Osteocyte (in vitro differentiated cells): Measurements from ENCODE around the gene PYROXD2. TPM values are rescaled to one million over a fixed set of nuclear protein-coding genes. Genes with fewer than 3 reads are reported as not detected.

ENCODE experiments used
- DNase-seq: peaks from one replicate; pipeline ENCODE4 v3.0.0; 2021; ENCODE audit warnings: mixed read lengths; ENCODE audit not compliant: unreplicated experiment; ENCODE audit errors: extremely low spot score
- H3K27ac Mint-ChIP-seq: one replicate; pipeline ENCODE4 v1.8.0; 2021; ENCODE audit warnings: mild to moderate bottlenecking, mixed read lengths; ENCODE audit not compliant: unreplicated experiment
- H3K27me3 Mint-ChIP-seq: one replicate; pipeline ENCODE4 v1.8.0; 2021; ENCODE audit warnings: mixed read lengths; ENCODE audit not compliant: unreplicated experiment
- H3K36me3 Mint-ChIP-seq: one replicate; pipeline ENCODE4 v1.8.0; 2021; ENCODE audit warnings: mixed read lengths; ENCODE audit not compliant: unreplicated experiment
- H3K4me1 Mint-ChIP-seq: one replicate; pipeline ENCODE4 v1.8.0; 2021; ENCODE audit warnings: mixed read lengths; ENCODE audit not compliant: unreplicated experiment
- H3K4me3 Mint-ChIP-seq: one replicate; pipeline ENCODE4 v1.8.0; 2021; ENCODE audit warnings: mild to moderate bottlenecking, moderate library complexity, mixed read lengths; ENCODE audit not compliant: unreplicated experiment
- H3K9me3 Mint-ChIP-seq: one replicate; pipeline ENCODE4 v1.8.0; 2021; ENCODE audit warnings: mixed read lengths; ENCODE audit not compliant: unreplicated experiment
- CTCF ChIP-seq: fragments of 200-600 bp; sonication (generic); IDR thresholded peaks from 2 replicates; pipeline ENCODE4 v1.5.0; 2021; ENCODE audit warnings: antibody characterized with exemption, mild to moderate bottlenecking, moderate library complexity
- total RNA-seq: library from RNA; stranded (reverse); gene quantifications from 2 replicates; pipeline ENCODE4 v1.2.1, GENCODE V29; 2021

PYROXD2 gene
- total RNA-seq, 1 donor from 2014 or later: 4.6 TPM

DNA sequence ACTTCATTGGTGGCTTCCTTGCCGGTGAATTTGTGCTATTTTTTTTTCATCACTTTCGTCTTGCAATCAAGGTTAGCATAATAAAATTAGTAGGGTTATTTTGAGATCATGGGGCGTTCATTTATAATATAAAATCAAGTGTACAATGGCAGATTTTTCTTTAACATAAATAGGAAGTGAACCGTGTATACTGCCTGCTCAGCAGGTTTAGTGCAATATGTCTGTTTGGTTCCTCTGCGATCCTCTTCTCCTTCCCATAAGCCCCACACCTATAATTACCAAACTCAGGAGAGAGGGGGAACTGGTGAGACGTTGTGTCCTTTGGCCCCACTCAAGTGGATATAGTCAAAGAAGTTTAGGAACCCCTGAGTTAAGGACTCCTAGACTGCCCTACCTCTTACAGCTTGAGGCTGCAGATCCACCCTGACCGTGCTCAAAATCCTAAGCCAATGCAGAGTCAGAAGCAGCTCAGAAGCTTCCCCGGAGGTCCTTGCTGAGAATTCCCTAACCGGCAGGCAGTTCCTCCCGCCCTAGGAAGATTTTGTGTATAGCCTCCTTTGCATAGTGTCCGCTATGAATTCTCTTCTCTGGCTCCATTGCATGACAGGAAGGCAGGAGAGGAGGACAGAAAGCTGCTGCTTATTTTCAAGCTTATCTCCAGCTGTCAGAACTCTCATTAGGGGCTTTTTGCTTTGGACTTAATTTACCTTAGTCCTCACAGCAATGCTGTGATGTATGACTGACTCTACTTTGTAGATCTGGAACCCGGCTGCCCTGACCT, 41.5 kb downstream of the PYROXD2 start:
- Mint-ChIP-seq H3K4me1 (peaks cover 40% of the 10 kb centered on the region), H3K4me3 (no peak overlapping the region), H3K36me3 (no peaks in the 10 kb centered on the region), H3K27ac (no peak overlapping the region), H3K27me3 (no peaks in the 10 kb centered on the region), H3K9me3 (no peaks in the 10 kb centered on the region)
- no peak for DNase-seq
- no peak for TF ChIP-seq CTCF

GRCh38 chr10:98370831-98371820, 43.9 kb downstream of the PYROXD2 start:
- no peak for TF ChIP-seq CTCF
- H3K27ac Mint-ChIP-seq: no peak overlapping the region
- no peaks in the 10 kb centered on the region for H3K36me3 Mint-ChIP-seq
- H3K4me1 Mint-ChIP-seq: peaks cover 31% of the 10 kb centered on the region
- peaks cover 5% of the 10 kb centered on the region for H3K27me3 Mint-ChIP-seq
- H3K9me3 Mint-ChIP-seq: no peaks in the 10 kb centered on the region
- no peak overlapping the region for H3K4me3 Mint-ChIP-seq
- DNase-seq: no peak

- H3K27me3 Mint-ChIP-seq: peaks cover 5% of the 10 kb centered on the region
Measured at GRCh38 chr10:98369801-98370200, 45.2 kb downstream of the PYROXD2 start.

GRCh38 chr10:98368644-98369043, 46.3 kb downstream of the PYROXD2 start:
- no peak overlapping the region for H3K4me3 Mint-ChIP-seq
- no peak for DNase-seq
- peaks cover 8% of the 10 kb centered on the region for H3K4me1 Mint-ChIP-seq
- no peaks in the 10 kb centered on the region for H3K9me3 Mint-ChIP-seq
- H3K27ac Mint-ChIP-seq: no peak overlapping the region
- TF ChIP-seq CTCF: no peak
- H3K27me3 Mint-ChIP-seq: peaks cover 5% of the 10 kb centered on the region
- H3K36me3 Mint-ChIP-seq: no peaks in the 10 kb centered on the region

More at GRCh38 chr10:98369801-98370200, 45.2 kb downstream of the PYROXD2 start:
- no peak for TF ChIP-seq CTCF
- DNase-seq: no peak
- H3K9me3 Mint-ChIP-seq: no peaks in the 10 kb centered on the region
- no peaks in the 10 kb centered on the region for H3K36me3 Mint-ChIP-seq
- peaks cover 20% of the 10 kb centered on the region for H3K4me1 Mint-ChIP-seq
- H3K4me3 Mint-ChIP-seq: no peak overlapping the region
- no peak overlapping the region for H3K27ac Mint-ChIP-seq
